ENCODE data around the gene MAP2K5. TPM values are rescaled to one million over a fixed set of nuclear protein-coding genes. Genes with fewer than 3 reads are reported as not detected.

The MAP2K5 gene
- total RNA-seq, 3 donors from 2014 or later: 26.4 to 36.4 (median 30.3) TPM

DNA sequence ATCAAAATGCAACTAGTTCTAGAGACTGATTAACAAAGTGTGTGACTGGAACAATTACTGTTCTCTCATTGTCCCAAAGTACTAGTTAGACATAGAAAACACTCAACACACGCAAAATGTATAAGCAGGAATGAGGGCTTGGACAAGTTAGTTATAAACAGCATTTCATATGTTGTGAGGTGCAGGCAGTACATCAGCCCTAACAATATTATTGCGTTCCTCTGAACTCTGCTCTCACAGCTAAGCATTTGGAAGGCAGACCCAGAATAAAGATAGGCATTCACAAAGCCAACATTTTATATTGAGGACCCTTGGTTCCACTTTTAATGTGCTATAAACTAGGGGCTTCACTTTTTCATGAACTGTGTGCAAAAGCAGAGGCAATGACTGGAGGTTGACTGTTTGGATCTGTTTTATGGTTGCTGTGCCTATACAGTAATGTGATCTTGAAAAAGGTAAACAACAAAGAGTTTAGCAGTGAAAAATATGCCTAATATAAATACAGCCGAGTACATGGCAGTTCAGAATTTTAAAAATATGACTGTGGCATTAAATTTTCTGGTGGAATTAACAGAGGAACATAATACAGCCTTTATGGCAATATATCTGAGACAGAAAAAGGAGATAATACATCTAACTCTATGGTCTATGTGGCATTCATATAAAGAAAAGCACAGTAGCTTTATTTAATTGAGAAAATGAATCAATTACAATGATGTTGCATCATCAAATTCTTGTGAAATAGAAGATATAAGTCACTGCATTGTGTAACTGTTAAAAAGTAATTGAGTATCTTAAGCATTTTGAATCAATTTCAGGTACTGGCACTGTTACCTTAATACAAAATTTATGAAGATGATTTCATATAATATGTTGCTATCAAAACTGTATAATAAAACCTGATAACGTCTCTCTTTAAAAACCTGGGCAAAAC lies 202.8 kb downstream of the MAP2K5 start:
- Histone ChIP-seq H3K4me3 (no peak overlapping the region), H3K36me3 (ENCODE audit: low read depth) (no peaks in the 10 kb centered on the region), H3K9me3 (no peaks in the 10 kb centered on the region), H3K4me1 (ENCODE audit: low read depth) (peaks cover 9% of the 10 kb centered on the region)
- TF ChIP-seq, protein P1, sequence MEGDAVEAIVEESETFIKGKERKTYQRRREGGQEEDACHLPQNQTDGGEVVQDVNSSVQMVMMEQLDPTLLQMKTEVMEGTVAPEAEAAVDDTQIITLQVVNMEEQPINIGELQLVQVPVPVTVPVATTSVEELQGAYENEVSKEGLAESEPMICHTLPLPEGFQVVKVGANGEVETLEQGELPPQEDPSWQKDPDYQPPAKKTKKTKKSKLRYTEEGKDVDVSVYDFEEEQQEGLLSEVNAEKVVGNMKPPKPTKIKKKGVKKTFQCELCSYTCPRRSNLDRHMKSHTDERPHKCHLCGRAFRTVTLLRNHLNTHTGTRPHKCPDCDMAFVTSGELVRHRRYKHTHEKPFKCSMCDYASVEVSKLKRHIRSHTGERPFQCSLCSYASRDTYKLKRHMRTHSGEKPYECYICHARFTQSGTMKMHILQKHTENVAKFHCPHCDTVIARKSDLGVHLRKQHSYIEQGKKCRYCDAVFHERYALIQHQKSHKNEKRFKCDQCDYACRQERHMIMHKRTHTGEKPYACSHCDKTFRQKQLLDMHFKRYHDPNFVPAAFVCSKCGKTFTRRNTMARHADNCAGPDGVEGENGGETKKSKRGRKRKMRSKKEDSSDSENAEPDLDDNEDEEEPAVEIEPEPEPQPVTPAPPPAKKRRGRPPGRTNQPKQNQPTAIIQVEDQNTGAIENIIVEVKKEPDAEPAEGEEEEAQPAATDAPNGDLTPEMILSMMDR (IDR thresholded peaks at IDR 0.05): no peak
- ATAC-seq: no peak
- intact Hi-C loops (cut with DNase I, micrococcal nuclease): no loop called here
- no peak for DNase-seq

DNA sequence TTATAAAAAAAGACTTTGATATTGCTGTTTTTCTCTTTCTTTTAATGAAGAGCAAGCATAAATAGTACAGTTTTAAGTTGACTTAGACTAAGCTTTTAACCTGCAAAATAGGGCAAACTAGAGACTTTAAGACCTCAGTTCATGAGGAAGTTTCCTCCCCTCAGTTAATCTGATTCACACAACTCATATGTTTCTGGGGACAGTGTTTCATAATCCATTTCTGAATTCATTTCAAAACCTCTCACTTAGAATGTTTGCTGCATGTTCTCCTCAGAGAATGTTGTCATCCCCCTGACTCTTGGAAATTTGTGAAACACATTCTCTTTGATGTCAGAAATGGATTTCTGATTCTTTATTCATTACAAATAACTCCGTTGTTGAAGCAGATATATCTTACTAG lies 203.5 kb downstream of the MAP2K5 start:
- Histone ChIP-seq H3K36me3 (ENCODE audit: low read depth) (no peaks in the 10 kb centered on the region), H3K4me3 (no peak overlapping the region), H3K4me1 (ENCODE audit: low read depth) (peaks cover 9% of the 10 kb centered on the region), H3K9me3 (no peaks in the 10 kb centered on the region)
- no peak for DNase-seq
- TF ChIP-seq, protein P1 (IDR thresholded peaks at IDR 0.05): no peak
- intact Hi-C loops (cut with DNase I, micrococcal nuclease): no loop called here
- ATAC-seq: peak; percentile 55

DNA sequence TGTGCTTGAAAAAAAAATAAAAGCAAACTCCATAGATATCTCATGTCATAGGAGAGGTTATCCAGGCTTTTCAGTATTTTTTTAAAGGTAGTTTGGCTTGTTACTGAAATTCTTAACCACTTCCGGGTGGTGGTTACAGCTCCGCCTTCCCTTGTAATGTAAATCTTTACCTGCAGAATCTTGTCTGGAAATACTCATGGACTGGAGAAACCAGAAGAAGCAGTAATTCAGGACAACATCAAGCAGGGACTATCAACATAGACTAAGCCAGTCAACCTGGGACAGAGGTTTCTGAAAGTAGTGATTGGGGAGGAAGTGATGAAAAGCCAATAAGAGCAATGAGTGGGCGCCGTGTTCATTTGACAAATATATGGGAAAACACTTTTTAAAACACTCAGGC lies 203.9 kb downstream of the MAP2K5 start:
- DNase-seq (peak in 1 of 3 donors; percentile 21), ATAC-seq (peak; percentile 85)
- Histone ChIP-seq H3K9me3 (no peaks in the 10 kb centered on the region), H3K4me3 (no peak overlapping the region), H3K36me3 (ENCODE audit: low read depth) (no peaks in the 10 kb centered on the region), H3K4me1 (ENCODE audit: low read depth) (peaks cover 9% of the 10 kb centered on the region)
- intact Hi-C loops (cut with DNase I, micrococcal nuclease): no loop called here
- TF ChIP-seq, protein P1 (IDR thresholded peaks at IDR 0.05): no peak

DNA sequence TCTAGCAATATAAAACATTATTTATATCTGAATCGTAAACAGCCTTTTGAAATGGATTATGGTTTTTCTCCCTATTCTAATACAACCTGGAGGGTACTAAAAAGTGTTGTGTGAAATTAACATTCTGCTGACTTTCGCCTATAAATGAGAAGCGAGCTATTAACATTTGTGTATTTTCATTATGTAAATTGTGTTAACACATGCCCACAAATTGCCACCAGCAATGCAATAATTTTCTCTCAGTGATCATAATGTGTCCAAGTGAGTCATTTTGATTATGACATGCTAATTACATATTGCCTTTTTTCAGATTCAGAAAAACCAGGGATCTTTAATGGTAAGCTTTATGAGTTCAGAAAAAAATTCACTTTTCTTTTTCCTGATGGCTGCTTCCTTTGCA lies 205.4 kb downstream of the MAP2K5 start:
- DNase-seq (no peak), ATAC-seq (no peak)
- Histone ChIP-seq H3K4me1 (ENCODE audit: low read depth) (peaks cover 9% of the 10 kb centered on the region), H3K4me3 (no peak overlapping the region), H3K36me3 (ENCODE audit: low read depth) (no peaks in the 10 kb centered on the region), H3K9me3 (no peaks in the 10 kb centered on the region)
- TF ChIP-seq, protein P1 (IDR thresholded peaks at IDR 0.05): no peak
- intact Hi-C loops (cut with DNase I, micrococcal nuclease): no loop called here

DNA sequence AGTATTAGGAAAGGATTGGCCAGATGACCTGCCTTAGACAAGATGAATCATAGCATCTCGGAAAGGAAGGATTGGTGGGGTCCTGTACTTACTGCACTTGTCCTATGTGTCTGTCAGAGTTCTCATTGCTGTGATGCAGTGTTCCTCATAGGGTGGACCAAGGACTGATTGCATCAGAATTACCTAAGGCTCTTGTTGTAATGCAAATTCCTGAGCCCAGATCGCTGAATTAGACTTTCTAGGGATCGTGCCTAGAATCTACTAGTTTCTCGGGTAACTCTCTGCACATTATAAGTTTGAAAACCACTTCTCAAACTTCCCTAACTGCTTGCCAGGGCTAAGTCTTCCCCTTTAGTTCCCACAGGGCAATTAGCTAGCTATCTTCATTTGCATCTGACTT lies 207.9 kb downstream of the MAP2K5 start:
- intact Hi-C loops (cut with DNase I, micrococcal nuclease): no loop called here

More for the DNA sequence above, 207.9 kb downstream of the MAP2K5 start:
- Histone ChIP-seq H3K9me3 (no peaks in the 10 kb centered on the region), H3K4me1 (ENCODE audit: low read depth) (peaks cover 4% of the 10 kb centered on the region), H3K4me3 (no peak overlapping the region), H3K36me3 (ENCODE audit: low read depth) (no peaks in the 10 kb centered on the region)
- ATAC-seq (no peak), DNase-seq (no peak)
- TF ChIP-seq, protein P1 (IDR thresholded peaks at IDR 0.05): no peak
